GDM1 (cell line): Measurements from ENCODE around the gene GNG7.
"Not testable (repeated sequence)": the region's sequence is repeated elsewhere in the genome, so short reads cannot be mapped to it uniquely, and the experiment has no call there.

ENCODE experiments used
- DNase-seq: peaks from one replicate; lab custom pipeline; 2025; lab: John Stamatoyannopoulos, UW

GNG7 gene

DNA sequence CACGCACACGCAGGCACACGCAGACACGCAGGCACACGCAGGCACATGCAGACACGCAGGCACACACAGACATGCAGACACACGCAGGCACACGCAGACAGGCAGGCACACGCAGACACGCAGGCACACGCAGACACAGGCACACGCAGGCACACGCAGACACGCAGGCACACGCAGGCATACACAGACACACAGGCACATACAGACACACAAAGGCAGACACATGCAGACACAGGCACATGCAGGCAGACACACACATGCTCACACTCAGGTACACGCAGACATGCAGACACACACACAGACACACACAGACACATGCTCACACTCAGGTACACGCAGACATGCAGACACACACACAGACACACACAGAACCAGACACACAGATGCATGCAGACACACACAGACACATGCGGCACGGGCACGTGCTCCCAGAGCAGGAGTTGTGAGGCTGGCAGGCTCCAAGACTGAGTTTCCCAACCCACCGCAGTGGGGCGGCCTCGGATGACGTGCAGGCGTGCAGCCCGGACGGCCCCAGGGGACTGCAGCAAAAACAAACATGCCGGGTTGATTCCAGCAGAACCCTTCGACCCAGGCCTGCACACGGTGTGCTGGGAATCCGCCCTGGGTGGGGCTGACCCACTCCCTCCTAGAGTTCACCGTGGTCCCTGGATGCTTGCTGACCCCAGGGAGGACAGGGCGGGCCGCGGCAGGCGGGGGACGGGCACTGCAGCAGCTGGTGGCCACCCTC, 126.6 kb downstream of the GNG7 start:
- no peak for DNase-seq

DNA sequence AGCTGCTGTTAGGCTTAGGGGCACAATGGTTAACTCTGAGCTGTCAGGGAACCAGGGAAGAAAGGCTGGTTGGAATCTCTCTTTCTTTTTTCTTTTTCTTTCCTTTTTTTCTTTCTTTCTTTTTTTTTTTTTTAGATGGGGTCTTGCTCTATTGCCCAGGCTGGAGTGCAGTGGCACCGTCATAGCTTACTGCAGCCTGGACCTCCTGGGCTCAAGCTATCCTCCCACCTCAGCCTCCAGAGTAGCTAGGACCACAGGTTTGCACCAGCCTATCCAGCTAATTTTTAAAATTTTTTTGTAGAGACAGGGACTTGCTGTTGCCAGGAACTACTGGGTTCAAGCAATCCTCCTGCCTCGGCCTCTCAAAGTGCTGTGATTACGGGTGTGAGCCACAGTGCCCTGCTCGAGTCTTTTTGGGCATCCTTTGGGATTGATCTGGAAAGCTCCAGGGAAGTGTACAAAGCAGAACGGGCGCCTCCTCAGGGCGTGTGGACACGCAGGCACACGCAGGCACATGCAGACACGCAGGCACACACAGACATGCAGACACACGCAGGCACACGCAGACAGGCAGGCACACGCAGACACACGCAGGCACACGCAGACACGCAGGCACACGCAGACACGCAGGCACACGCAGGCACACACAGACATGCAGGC, 127.4 kb downstream of the GNG7 start:
- no peak for DNase-seq

DNA sequence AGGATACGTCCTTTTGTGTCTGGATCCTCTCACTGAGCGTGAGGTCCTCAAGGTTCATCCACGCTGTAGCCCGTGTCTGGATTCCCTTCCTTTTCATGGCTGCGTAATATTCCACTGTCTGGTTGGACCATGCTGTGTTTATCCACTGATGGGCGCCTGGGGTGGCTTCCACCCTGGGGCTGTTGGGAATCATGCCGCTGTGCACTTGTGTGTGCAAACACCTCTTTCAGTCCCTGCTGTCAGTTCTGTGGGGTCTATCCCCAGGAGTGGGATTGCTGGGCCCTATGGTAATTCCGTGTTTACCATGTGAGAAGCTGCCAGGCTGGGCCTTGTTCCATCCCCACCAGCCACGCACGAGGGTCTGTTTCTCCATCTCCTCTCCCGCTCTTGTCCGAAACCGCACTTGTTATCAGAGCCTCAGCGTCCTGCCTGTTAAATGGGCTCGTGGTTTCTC, 128.0 kb downstream of the GNG7 start:
- no peak for DNase-seq

DNA sequence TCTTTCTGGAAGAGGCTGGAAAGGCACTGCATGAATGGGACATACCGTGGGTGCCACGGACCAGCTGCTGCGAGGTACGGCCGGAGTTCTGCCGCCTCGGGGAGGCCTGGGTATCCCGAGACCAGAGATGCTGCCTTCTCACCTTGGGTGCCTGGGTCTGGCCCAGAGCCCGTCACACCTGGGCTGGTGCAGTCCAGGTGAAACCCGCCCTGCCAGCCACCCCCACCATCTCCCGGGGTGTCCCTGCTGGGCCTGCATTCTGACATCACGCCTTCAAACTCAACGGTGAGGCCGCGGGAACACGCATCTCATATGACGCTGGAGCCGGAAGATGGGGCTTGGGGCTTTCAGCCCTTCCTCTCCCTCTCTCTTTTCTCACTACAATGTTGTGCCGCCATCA, 128.6 kb downstream of the GNG7 start:
- DNase-seq: no peak

DNA sequence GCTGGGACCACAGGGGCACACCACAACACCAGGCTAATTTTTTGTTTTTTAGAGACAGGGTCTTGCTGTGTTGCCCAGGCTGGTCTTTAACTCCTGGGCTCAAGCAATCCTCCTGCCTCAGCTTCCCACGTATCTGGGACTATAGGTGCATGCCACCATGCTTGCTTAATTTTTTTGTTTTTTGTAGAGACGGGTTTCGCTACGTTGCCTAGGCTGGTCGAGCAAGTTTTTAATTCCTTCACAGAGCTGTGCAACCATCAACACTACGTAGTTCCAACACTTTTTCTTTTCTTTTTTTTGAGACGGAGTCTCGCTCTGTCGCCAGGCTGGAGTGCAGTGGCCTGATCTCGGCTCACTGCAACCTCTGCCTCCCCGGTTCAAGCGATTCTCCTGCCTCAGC, 130.3 kb downstream of the GNG7 start:
- DNase-seq: not testable (repeated sequence)

DNA sequence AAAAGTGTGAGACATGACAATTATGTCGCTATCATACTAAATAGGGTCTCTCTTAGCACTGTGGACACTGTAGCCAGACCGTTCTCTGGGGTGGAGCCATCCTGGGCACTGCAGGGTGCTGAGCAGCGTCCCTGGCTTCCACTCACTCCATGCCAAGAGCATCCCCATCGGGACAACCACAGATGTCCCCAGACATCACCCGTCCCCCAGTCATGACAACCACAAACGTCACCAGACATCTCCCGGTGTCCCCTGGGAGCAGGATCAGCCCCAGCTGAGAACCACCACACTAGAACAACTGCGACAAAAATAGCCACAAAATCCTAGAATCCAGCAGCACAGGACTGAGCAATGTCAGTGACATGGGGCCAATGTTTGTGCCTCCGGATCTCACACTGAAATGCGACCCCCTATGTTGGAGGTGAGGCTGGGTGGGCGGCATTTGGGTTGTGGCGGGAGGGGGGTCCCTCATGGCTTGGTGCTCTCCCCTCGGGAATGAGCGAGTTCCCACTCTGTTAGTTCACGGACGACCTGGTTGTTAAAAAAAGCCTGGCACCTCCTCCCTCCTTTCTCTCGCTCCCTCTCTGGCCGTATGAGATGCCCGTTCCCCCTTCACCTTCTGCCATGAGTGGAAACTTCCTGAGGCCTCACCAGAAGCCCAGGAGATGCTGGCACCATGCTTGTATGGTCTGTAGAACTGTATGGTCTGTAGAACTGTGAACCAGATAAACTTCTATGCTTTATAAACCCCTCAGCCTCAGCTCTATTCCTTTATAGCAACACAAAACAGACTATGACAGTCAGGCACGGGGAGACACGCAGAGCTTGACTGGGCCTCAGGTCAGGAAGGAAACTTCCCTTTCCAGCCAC, 132.7 kb downstream of the GNG7 start:
- no peak for DNase-seq

DNA sequence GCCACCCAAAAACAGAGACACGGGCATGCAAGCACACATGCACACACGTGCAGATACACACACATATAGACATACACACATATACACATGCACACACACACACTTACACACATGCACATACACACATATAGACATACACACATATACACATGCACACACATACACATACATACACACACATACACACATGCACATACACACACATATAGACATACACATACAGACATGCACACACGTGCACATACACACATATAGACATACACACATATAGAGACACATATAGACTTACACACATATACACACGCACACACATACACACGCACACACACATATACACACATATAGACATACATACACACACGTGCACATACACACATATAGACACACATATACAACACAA, 134.5 kb downstream of the GNG7 start:
- no peak for DNase-seq

DNA sequence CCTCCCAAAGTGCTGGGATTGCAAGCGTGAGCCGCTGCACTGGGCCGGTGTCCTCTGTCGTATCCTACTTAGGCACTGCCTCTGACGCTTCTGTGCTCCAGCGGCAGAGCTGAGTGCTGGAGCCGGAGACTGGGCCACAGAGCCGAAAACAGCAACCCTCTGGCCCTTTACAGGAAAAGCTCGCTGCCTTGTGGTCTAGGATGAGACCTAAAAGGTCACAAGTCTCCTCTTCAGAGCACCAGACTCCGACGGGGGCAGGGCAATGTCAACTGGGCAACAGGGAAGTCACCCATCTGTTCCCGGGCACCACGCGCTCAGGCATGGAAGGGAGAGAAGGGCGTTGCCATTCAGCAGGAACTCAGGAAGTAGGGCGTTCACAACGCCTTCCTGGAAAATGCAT, 134.9 kb downstream of the GNG7 start:
- DNase-seq: peak; percentile 56

DNA sequence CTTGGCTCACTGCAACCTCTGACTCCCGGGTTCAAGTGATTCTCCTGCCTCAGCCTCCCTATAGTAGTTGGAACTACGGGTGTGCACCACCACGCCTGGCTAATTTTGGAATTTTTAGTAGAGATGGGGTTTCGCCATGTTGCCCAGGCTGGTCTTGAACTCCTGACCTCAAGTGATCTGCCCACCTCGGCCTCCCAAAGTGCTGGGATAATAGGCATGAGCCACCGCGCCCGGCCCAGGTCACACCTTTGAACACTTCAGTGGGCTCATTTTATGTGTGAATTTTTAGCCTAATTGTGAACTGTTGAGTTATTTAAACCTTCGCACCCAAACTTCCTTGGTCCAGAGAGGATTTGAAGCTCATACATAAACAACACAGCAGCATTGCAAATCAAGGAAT, 138.9 kb downstream of the GNG7 start:
- not testable (repeated sequence) for DNase-seq

DNA sequence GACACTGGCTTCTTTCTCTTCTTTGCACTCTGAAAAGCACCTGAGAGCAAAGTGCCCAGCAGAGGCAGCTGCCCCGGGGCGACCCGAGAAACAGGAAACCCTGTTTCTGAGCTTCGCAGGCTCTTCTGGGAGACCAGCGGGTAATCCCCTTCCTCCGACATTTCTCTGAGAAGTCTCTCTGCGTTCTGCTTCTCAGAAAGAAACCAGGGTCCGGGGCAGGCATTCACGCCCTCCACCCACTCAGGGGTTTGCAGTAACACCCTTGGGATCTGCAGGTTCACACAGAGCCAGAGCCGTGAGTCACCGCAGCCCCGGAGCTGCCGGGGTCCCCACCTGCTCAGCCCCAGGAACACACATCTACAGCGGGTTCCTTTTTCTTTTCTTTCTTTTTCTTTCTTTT, 140.6 kb downstream of the GNG7 start:
- no peak for DNase-seq

DNA sequence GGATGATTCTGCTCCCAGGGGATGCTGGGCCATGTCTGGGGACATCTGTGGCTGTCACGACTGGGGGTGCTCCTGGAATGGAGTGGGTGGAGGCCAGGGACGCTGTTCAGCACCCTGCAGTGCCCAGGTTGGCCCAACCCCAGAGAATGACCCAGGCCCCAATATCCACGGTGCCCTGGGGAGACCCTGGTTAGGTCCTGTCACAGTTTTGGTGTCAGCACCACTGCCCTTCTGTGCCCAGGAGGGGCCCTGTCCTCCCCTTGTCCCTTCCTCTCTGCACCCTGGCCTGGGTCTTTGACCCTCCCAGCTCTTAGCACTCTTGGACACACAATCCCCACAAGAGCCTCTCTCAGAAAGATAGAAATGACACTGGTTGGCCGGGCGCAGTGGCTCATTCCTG, 141.3 kb downstream of the GNG7 start:
- no peak for DNase-seq

DNA sequence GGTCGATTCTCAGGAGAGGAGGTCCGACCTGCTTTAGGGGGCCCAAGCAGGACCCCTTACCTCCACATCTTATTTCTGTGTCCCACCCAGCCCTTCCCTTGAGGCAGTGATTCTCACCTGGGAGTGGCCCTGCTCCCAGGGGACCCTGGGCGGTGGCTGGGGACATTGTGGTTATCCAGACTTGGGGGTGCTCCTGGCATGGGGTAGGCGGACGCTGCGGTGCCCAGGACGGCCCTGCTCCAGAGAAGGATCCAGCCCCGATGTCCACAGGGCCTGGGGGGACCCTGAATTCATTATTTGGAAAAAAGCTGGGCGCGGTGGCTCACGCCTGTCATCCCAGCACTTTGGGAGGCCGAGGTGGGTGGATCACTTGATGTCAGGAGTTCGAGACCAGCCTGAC, 142.1 kb downstream of the GNG7 start:
- no peak for DNase-seq

DNA sequence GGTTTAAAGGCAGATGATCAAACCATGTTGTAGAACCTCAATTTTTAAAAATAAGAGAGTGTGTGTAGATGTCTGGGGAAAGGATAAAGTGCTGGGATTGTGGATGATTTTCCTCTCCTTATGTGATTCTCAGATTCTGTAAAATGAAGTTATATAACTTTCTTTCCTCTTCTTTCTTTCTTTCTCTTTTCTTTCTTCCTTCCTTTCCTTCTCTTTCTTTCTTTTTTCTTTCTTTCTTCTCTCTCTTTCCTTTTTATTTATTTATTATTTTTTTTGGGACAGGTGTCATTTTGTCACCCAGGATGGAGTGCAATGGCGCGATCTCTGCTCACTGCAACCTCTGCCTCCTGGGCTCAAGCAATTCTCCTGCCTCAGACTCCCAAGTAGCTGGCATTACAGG, 144.0 kb downstream of the GNG7 start:
- no peak for DNase-seq

DNA sequence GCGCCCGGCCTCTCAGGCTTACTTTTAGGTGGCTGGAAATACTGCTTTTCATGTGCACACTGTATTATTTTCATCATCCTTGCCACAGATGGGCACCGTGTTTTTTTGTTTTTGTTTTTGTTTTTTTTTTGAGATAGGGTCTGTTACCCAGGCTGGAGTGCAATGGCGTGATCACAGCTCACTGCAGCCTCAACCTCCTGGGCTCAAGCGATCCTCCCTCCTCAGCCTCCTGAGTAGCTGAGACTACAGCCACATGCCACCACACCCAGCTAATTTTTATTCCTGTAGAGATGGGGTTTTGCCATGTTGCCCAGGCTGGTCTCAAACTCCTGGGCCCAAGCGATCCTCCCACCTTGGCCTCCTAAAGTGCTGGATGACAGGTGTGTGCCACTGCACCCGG, 144.4 kb downstream of the GNG7 start:
- not testable (repeated sequence) for DNase-seq

DNA sequence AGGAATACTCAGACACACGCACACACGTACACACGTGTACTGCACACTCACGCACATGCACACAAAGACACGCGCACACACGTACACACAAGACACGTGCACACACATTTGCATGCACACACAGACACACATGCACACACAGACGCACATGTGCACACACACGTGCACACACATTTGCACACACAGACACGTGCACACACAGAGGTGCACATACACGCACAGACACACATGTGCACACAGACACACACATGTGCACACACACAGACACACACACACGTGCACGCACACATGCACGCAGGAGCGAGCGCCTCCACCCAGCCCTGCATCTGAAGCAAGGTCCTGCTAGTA, 145.4 kb downstream of the GNG7 start:
- DNase-seq: no peak

DNA sequence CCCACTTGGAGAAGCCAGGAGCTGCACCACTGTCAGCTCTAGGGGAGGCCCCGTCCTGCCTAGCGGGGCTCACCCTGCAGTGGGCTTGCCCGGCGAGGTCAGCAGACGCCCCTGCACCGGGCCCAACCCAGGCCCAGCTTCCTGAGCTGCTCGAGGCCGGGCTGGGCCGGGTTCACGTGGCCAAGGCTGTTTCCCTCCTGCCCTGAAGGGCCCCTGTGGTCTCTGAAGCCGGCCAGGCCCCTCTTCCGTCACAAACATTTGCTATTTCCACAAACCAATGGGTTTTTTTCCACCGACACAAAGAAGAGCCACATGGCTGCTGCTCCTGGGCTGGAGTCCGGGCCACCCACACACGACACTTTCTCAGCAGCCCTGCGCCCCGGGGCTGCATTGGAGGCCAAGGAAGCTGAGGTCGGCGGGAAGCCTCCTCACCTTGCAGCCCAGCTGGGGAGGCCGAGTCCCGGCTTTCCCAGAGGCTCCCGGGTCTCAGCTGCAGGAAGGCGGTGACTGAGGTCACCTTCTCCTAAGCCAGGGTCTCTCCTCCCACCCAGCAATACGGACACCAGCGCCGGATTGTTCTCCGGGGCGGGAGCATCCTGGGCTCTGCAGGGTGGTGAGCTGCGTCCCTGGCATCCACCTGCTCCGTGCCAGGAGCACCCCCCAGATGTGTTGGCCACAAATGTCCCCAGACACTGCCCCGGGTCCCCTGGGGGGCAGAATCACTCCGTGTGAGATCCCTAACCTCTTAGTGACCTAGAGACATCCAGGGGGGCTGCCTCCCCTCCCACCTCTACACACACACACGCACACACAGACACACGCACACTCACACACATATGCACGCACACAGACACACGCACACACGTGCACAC, 146.0 kb downstream of the GNG7 start:
- no peak for DNase-seq

DNA sequence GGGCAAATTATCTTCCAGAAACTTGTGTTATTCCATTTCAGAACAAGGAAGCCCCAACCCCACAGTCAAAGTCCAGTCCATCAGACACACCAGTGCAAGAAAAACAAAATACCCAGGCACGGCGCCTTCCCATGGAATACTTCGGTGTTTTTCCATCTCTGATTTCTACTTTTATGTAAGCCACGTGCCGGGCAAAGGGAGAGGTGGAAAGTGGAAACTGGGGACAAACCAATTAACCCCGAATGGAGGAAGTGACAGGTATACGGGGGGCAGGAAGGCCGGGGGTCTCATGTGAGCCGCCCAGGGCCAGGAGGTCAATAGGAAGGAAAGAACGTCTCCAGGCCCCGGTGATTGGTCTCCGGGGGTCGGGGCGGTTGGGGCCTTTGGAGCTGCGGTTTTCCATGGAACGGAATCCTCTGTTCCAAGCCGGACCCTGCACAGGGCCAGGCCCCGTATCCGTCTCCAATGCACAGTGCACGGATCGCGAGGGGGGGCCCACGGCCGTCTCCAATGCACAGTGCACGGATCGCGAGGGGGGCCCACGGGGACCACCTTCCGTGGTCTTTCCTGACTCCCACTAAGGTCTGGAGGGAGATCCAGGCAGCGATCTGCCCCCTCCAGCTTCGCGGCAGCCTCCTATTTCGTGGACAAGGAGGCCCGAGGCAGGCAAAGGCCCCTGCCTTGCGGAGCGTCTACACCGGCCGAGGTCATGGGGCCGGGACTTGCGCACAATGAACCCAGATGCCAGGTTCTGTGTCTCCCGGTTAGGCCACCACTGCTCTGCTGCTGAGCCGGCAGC, 146.9 kb downstream of the GNG7 start:
- DNase-seq: no peak

DNA sequence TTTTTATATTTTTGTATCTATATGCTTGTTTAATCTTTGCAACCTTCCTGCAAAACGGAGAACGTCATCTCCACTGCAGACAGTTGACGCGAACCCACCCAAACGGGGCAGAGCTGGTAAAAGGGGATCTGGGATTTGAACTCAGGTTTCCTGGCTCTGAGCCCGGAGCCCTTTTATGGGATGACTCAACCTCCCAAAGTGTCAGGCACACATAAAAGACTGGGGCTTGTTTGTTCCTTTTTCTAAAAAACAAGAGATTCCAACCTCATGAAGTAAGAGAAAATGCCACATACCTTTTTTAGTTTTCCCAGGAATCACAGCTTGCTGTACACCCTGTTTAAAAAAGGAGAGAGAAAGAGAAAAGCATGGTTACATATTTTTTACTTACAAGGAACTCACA, 147.6 kb downstream of the GNG7 start:
- DNase-seq: no peak

DNA sequence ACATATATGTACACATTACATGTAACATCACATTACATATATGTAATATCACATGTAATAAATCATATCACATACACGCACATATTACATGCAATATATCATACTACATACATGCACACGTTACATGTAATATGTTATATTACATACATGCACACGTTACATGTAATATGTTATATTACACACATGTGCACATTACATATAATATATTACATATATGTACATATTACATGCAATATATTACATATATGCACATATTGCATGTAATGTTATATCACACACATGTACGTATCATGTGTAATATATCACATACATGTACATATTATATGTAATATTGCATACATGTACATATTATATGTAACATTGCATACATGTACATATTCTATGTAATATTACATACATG, 149.0 kb downstream of the GNG7 start:
- DNase-seq: no peak

DNA sequence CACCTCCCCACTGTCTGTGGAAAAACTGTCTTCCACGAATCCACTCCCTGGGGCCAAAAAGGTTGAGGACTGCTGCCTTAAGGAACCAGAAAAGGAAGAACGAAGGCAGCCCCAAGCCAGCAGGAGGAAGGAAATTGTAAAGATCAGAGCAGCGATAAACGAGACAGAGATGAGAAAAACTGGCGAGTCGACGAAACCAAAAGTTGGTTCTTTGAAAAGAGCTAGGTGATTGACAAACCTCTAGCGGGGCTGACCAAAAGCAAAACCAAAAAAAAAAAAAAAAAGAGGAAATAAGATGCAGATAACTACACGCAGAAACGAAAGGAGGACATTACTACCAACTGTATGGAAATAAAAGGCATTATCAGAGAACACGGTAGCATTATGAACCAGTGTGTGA, 149.6 kb downstream of the GNG7 start:
- DNase-seq: peak; percentile 74

DNA sequence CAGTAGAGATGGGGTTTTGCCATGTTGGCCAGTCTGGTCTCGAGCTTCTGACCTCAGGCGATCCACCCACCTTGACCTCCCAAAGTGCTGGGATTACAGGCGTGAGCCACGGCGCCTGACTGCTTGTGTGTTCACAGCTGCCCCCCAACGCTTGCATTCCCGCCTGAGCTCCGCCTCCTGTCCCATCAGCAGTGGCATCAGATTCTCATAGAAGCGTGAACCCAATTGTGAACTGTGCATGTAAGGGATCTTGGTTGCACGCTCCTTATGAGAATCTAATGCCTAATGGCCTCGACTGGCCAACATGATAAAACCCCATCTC, 150.7 kb downstream of the GNG7 start:
- DNase-seq: no peak
